Naive thymus-derived CD4-positive, alpha-beta T cell (primary cell): Measurements from ENCODE around the gene MYF5. TPM values are rescaled to one million over a fixed set of nuclear protein-coding genes. Genes with fewer than 3 reads are reported as not detected.

ENCODE experiments used
- ATAC-seq: fragments of 150-1000 bp; cut with Tn5 transposase; 2 replicates; pipeline ENCODE4 v1.10.0; 2021; ENCODE audit warnings: mild to moderate bottlenecking, moderate library complexity
- CTCF ChIA-PET: fragments of 350-600 bp; sonication (Branson Sonifier 250); formaldehyde crosslinking; loops from one replicate; lab custom pipeline; 2021; ENCODE audit warnings: antibody characterized with exemption; lab: Charles Lee
- POLR2A ChIA-PET: fragments of 350-600 bp; sonication (Branson Sonifier 250); formaldehyde crosslinking; loops from one replicate; lab custom pipeline; 2021; ENCODE audit warnings: antibody characterized with exemption, inconsistent platforms; lab: Charles Lee
- DNase-seq, 9 donors: peaks; one replicate each; pipeline versions ENCODE4 v3.0.0 to v3.0.0-alpha.2; 2020 to 2022; ENCODE audit warnings: mixed read lengths in 1 of 9
- H3K27ac ChIP-seq: one replicate; pipeline ENCODE4 v1.7.0; 2013; ENCODE audit warnings: mild to moderate bottlenecking, low read depth, low read length, moderate library complexity
- H3K27me3 ChIP-seq, 2 donors: one replicate each; pipeline ENCODE4 v1.7.0; 2013; ENCODE audit warnings: low read length in 2 of 2, mild to moderate bottlenecking in 2 of 2, moderate library complexity in 2 of 2; ENCODE audit not compliant: control insufficient read depth in 2 of 2, insufficient read depth in 2 of 2
- H3K36me3 ChIP-seq, 3 experiments: 1 replicate in 2 of 3; 2 replicates in 1 of 3; pipeline ENCODE4 v1.7.0; 2013; ENCODE audit warnings: low read length in 3 of 3, mild to moderate bottlenecking in 3 of 3, moderate library complexity in 1 of 3; ENCODE audit not compliant: insufficient read depth in 3 of 3, control insufficient read depth in 2 of 3
- H3K4me1 ChIP-seq, 2 donors: one replicate each; pipeline ENCODE4 v1.7.0; 2013; ENCODE audit warnings: low read length in 2 of 2, mild to moderate bottlenecking in 2 of 2, moderate library complexity in 1 of 2; ENCODE audit not compliant: control insufficient read depth in 2 of 2, insufficient read depth in 2 of 2
- H3K4me3 ChIP-seq: 2 replicates; pipeline ENCODE4 v1.7.0; 2013; ENCODE audit warnings: mild to moderate bottlenecking, low read length
- H3K9me3 ChIP-seq, 3 experiments: 1 replicate in 2 of 3; 2 replicates in 1 of 3; pipeline ENCODE4 v1.7.0; 2013; ENCODE audit warnings: low read length in 3 of 3; ENCODE audit not compliant: control insufficient read depth in 2 of 3
- H3K27ac Mint-ChIP-seq, 9 donors: one replicate each; pipeline ENCODE4 v1.8.0; 2020 to 2022; ENCODE audit warnings: mixed read lengths in 9 of 9, mild to moderate bottlenecking in 8 of 9, moderate library complexity in 5 of 9, inconsistent platforms in 2 of 9
- H3K27me3 Mint-ChIP-seq, 5 donors: one replicate each; pipeline ENCODE4 v1.8.0; 2021 to 2022; ENCODE audit warnings: mixed read lengths in 5 of 5, mild to moderate bottlenecking in 1 of 5
- H3K36me3 Mint-ChIP-seq, 5 donors: one replicate each; pipeline ENCODE4 v1.8.0; 2020 to 2022; ENCODE audit warnings: mixed read lengths in 5 of 5, mild to moderate bottlenecking in 3 of 5, inconsistent platforms in 1 of 5
- H3K4me1 Mint-ChIP-seq, 7 donors: one replicate each; pipeline ENCODE4 v1.8.0; 2020 to 2022; ENCODE audit warnings: mixed read lengths in 7 of 7, mild to moderate bottlenecking in 3 of 7, inconsistent platforms in 1 of 7
- H3K4me3 Mint-ChIP-seq, 10 donors: one replicate each; pipeline ENCODE4 v1.8.0; 2020 to 2022; ENCODE audit warnings: mild to moderate bottlenecking in 10 of 10, mixed read lengths in 10 of 10, moderate library complexity in 6 of 10, inconsistent platforms in 2 of 10
- H3K9me3 Mint-ChIP-seq, 11 donors: one replicate each; pipeline ENCODE4 v1.8.0; 2020 to 2022; ENCODE audit warnings: mixed read lengths in 11 of 11, mild to moderate bottlenecking in 4 of 11, inconsistent platforms in 1 of 11, moderate library complexity in 1 of 11
- intact Hi-C, 2 donors: fragments of 100-400 bp; cut with micrococcal nuclease; formaldehyde crosslinking; loops; one replicate each; pipeline ENCODE4 v1.15.1; 2023
- polyA plus RNA-seq, 2 donors: library from polyadenylated mRNA; unstranded; fragments of 300-500 nt; fragmentation: Illumina TruSeq; gene quantifications; one replicate each; pipeline ENCODE4 v1.2.3, GENCODE V29; 2021
- total RNA-seq, 6 experiments: library from RNA in 5 of 6; stranded (reverse) in 5 of 6; gene quantifications; 1 replicate in 5 of 6; 2 replicates in 1 of 6; pipeline ENCODE4 v1.2.3 and lab custom pipeline; 2021 to 2026

The MYF5 gene
- total and polyA plus RNA-seq, 7 experiments from 2014 or later: not detected

GRCh38 chr12:80707126-80707829 lies 9.4 kb upstream of the MYF5 start, which contains the start of gene MYF6:
Gene MYF6, plus strand, starts transcription at chr12:80707634. Its CDS starts 86 bp downstream, at chr12:80707720.
- Mint-ChIP-seq H3K4me1 (peaks cover 0 to 5% (median 0%) of the 10 kb centered on the region in 7 donors), H3K36me3 (peaks cover 0 to 2% (median 0%) of the 10 kb centered on the region in 5 donors), H3K27ac (no peak within 1 kb of the TSS), H3K9me3 (peaks cover 0 to 24% (median 4%) of the 10 kb centered on the region in 11 donors), H3K4me3 (peak within 1 kb of the TSS in 1 of 10 donors; percentile 23), H3K27me3 (peaks cover 32 to 45% (median 40%) of the 10 kb centered on the region in 5 donors)
- Histone ChIP-seq H3K4me3 (no peak within 1 kb of the TSS), H3K4me1 (no peaks in the 10 kb centered on the region), H3K27ac (no peak within 1 kb of the TSS), H3K36me3 (no peaks in the 10 kb centered on the region), H3K27me3 (no peaks in the 10 kb centered on the region), H3K9me3 (no peaks in the 10 kb centered on the region)
- no peak for ATAC-seq
- ChIA-PET POLR2A (no interaction called here), CTCF (no interaction called here)
- no peak for DNase-seq
- intact Hi-C loops: no loop called here

GRCh38 chr12:80707830-80708258 lies 8.9 kb upstream of the MYF5 start:
- Mint-ChIP-seq H3K27me3 (peaks cover 32 to 47% (median 42%) of the 10 kb centered on the region in 5 donors), H3K4me3 (no peak overlapping the region), H3K9me3 (peaks cover 0 to 24% (median 5%) of the 10 kb centered on the region in 11 donors), H3K4me1 (peaks cover 0 to 5% (median 0%) of the 10 kb centered on the region in 7 donors), H3K36me3 (peaks cover 0 to 2% (median 0%) of the 10 kb centered on the region in 5 donors), H3K27ac (no peak overlapping the region)
- Histone ChIP-seq H3K4me1 (no peaks in the 10 kb centered on the region), H3K27ac (no peak overlapping the region), H3K27me3 (peaks cover 0 to 2% of the 10 kb centered on the region in 2 donors), H3K4me3 (no peak overlapping the region), H3K9me3 (no peaks in the 10 kb centered on the region), H3K36me3 (no peaks in the 10 kb centered on the region)
- ChIA-PET CTCF (no interaction called here), POLR2A (no interaction called here)
- intact Hi-C loops: no loop called here
- DNase-seq: no peak
- ATAC-seq: no peak

DNA sequence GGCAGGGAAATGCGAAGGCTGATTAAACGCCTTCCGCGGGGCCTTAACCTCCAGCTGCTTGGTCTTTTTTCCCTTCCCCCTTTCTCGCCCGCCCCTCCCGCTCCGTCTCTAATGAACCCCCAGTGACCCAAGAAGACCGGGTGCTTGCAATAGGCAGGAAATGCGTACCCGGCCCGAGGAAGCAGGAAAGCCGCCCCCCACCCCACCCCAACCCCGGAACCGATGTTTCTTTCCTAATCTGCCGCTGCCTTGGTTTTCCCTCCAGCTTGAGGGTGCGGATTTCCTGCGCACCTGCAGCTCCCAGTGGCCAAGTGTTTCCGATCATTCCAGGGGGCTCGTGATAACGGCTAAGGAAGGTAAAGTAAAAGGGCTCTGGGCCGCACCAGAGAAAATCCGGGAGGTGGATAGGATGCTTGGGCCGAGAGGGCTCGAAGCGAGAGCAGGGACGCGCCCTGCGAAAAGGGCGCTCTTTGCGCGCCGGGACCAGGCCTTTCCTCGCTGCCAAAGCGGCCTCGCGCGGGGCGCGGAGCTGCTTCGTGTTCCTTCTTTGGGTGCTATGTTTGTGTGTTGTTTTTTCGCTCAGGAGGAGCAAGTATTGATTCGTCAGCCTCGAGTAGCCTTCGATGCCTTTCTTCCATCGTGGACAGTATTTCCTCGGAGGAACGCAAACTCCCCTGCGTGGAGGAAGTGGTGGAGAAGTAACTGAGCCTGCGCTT lies 8.3 kb upstream of the MYF5 start:
- H3K4me3 ChIP-seq: no peak overlapping the region
- H3K27ac ChIP-seq: no peak overlapping the region
- H3K36me3 Mint-ChIP-seq: peaks cover 0 to 2% (median 0%) of the 10 kb centered on the region in 5 donors
- ATAC-seq: no peak
- peaks cover 32 to 50% (median 48%) of the 10 kb centered on the region in 5 donors for H3K27me3 Mint-ChIP-seq
- peak overlapping the region in 1 of 10 donors; percentile 23 for H3K4me3 Mint-ChIP-seq
- POLR2A ChIA-PET: no interaction called here
- H3K4me1 ChIP-seq: no peaks in the 10 kb centered on the region
- intact Hi-C loops: no loop called here
- H3K27ac Mint-ChIP-seq: no peak overlapping the region
- H3K4me1 Mint-ChIP-seq: peaks cover 0 to 5% (median 0%) of the 10 kb centered on the region in 7 donors
- CTCF ChIA-PET: no interaction called here
- no peaks in the 10 kb centered on the region for H3K36me3 ChIP-seq
- peaks cover 0 to 3% of the 10 kb centered on the region in 2 donors for H3K27me3 ChIP-seq
- H3K9me3 Mint-ChIP-seq: peaks cover 0 to 24% (median 4%) of the 10 kb centered on the region in 11 donors
- no peaks in the 10 kb centered on the region for H3K9me3 ChIP-seq
- no peak for DNase-seq

DNA sequence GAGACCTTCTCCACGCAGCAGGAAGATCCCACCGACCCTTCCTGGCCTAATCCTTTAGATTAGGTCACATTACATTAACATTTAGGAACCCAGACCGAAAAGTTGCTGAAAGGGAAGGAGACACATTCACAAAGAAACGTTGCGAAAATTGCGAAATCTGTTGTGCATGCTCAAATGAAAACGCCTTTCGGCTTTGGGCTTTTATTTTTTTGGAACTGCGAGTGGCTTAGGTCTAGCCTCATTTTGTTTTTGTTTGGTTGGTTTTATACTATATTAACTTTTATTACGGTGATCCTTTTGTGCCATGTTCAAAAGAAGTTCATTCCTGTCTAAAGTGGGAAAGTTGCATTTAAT lies 7.8 kb upstream of the MYF5 start:
- Mint-ChIP-seq H3K4me1 (peaks cover 0 to 5% (median 0%) of the 10 kb centered on the region in 7 donors), H3K27ac (no peak overlapping the region), H3K36me3 (peaks cover 0 to 4% (median 0%) of the 10 kb centered on the region in 5 donors), H3K27me3 (peaks cover 35 to 55% (median 53%) of the 10 kb centered on the region in 5 donors), H3K4me3 (peak overlapping the region in 1 of 10 donors; percentile 23), H3K9me3 (peaks cover 0 to 27% (median 5%) of the 10 kb centered on the region in 11 donors)
- ATAC-seq (no peak), DNase-seq (no peak)
- Histone ChIP-seq H3K4me3 (no peak overlapping the region), H3K9me3 (no peaks in the 10 kb centered on the region), H3K4me1 (no peaks in the 10 kb centered on the region), H3K27me3 (peaks cover 0 to 3% of the 10 kb centered on the region in 2 donors), H3K27ac (no peak overlapping the region), H3K36me3 (no peaks in the 10 kb centered on the region)
- POLR2A ChIA-PET: no interaction called here
- CTCF ChIA-PET: no interaction called here
- intact Hi-C loops: no loop called here

GRCh38 chr12:80709811-80710726 lies 6.6 kb upstream of the MYF5 start:
- no peaks in the 10 kb centered on the region for H3K4me1 ChIP-seq
- H3K9me3 ChIP-seq: no peaks in the 10 kb centered on the region
- Mint-ChIP-seq H3K4me3 (no peak overlapping the region), H3K27me3 (peaks cover 45 to 66% (median 64%) of the 10 kb centered on the region in 5 donors), H3K4me1 (peaks cover 0 to 5% (median 0%) of the 10 kb centered on the region in 7 donors), H3K27ac (no peak overlapping the region), H3K9me3 (peaks cover 0 to 38% (median 7%) of the 10 kb centered on the region in 11 donors), H3K36me3 (peaks cover 0 to 4% (median 0%) of the 10 kb centered on the region in 5 donors)
- no peak overlapping the region for H3K27ac ChIP-seq
- H3K27me3 ChIP-seq: peaks cover 0 to 3% of the 10 kb centered on the region in 2 donors
- H3K4me3 ChIP-seq: no peak overlapping the region
- ChIA-PET POLR2A (no interaction called here), CTCF (no interaction called here)
- DNase-seq: no peak
- ATAC-seq: no peak
- intact Hi-C loops: no loop called here
- no peaks in the 10 kb centered on the region for H3K36me3 ChIP-seq

GRCh38 chr12:80710727-80711449 lies 5.8 kb upstream of the MYF5 start:
- Mint-ChIP-seq H3K27ac (no peak overlapping the region), H3K27me3 (peaks cover 53 to 71% (median 69%) of the 10 kb centered on the region in 5 donors), H3K9me3 (peaks cover 0 to 39% (median 7%) of the 10 kb centered on the region in 11 donors), H3K4me1 (peaks cover 0 to 5% (median 0%) of the 10 kb centered on the region in 7 donors), H3K36me3 (peaks cover 0 to 4% (median 0%) of the 10 kb centered on the region in 5 donors), H3K4me3 (no peak overlapping the region)
- H3K9me3 ChIP-seq: no peaks in the 10 kb centered on the region
- no peaks in the 10 kb centered on the region for H3K4me1 ChIP-seq
- H3K27me3 ChIP-seq: peaks cover 0 to 3% of the 10 kb centered on the region in 2 donors
- intact Hi-C loops: no loop called here
- no peak overlapping the region for H3K27ac ChIP-seq
- CTCF ChIA-PET: no interaction called here
- ATAC-seq (no peak), DNase-seq (no peak)
- H3K4me3 ChIP-seq: no peak overlapping the region
- no peaks in the 10 kb centered on the region for H3K36me3 ChIP-seq
- POLR2A ChIA-PET: no interaction called here
